A549 (cell line): Measurements from ENCODE around the gene NPPA.

Experiments used
- POLR2A ChIP-seq: IDR thresholded peaks from 2 replicates; pipeline ENCODE4 v1.6.1; 2012; ENCODE audit warnings: mild to moderate bottlenecking, low read length
- RNF2 ChIP-seq: fragments of 200-600 bp; sonication (generic); IDR thresholded peaks from 2 replicates; pipeline ENCODE4 v1.6.1; 2016; ENCODE audit warnings: low read depth, mild to moderate bottlenecking, antibody characterized with exemption, moderate library complexity, borderline replicate concordance

DNA sequence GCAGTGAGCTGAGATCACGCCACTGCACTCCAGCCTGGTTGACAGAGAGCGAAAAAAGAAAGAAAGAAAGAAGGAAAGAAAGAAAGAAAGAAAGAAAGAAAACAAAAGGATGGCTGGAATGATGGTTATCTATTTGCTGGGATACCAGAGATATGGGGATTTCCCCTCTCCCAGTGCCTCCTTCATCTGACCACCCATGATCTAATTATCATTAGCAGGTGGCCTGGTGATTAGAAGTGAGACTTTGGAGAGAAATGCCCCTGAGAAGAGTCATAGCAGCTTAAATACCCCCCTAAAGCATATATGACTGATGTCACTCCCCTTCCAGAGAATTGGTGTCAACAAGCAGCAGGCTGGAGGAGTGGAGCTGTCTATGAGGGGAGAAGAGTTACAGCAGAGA lies 12.5 kb upstream of the NPPA start:
- no peak for TF ChIP-seq POLR2A
- TF ChIP-seq RNF2, result no peak
